OCI-LY7 (cell line): Measurements from ENCODE around the gene ITGB6. TPM values are rescaled to one million over a fixed set of nuclear protein-coding genes. Genes with fewer than 3 reads are reported as not detected.

Experiments used
- BruUV-seq: library from RNA; stranded (reverse); fragments of 400-500 nt; replicated peaks from 2 replicates; lab custom pipeline; 2021; lab: Mats Ljungman, UMichigan
- CTCF ChIA-PET: fragments of 300-600 bp; sonication (Branson Sonifier 250); formaldehyde crosslinking; loops from one replicate; lab custom pipeline; 2022; ENCODE audit warnings: antibody characterized with exemption; ENCODE audit not compliant: unreplicated experiment; lab: Charles Lee
- POLR2A ChIA-PET: fragments of 300-600 bp; sonication (Branson Sonifier 250); formaldehyde crosslinking; loops from one replicate; lab custom pipeline; 2022; ENCODE audit warnings: antibody characterized with exemption; lab: Charles Lee
- DNase-seq: peaks from one replicate; pipeline ENCODE4 v3.0.0-alpha.2; 2015; ENCODE audit warnings: low spot score
- H2AFZ ChIP-seq: fragments of 200-600 bp; sonication (generic), shearing (Covaris generic); 2 replicates; pipeline ENCODE4 v1.6.1; 2014; ENCODE audit warnings: mild to moderate bottlenecking, antibody characterized with exemption, low read length, moderate library complexity
- H3K27ac ChIP-seq: fragments of 200-600 bp; sonication (generic); 2 replicates; pipeline ENCODE4 v1.5.1; 2014; ENCODE audit warnings: mixed run types, low read depth, mild to moderate bottlenecking, moderate library complexity, low read length, inconsistent platforms; ENCODE audit not compliant: poor library complexity, severe bottlenecking
- H3K36me3 ChIP-seq: fragments of 200-600 bp; sonication (generic); 2 replicates; pipeline ENCODE4 v1.6.1; 2014; ENCODE audit warnings: mild to moderate bottlenecking, antibody characterized with exemption, low read length, moderate library complexity, mixed read lengths; ENCODE audit not compliant: insufficient read depth
- H3K4me1 ChIP-seq: fragments of 200-600 bp; sonication (generic); 2 replicates; pipeline ENCODE4 v1.5.1; 2014; ENCODE audit warnings: mild to moderate bottlenecking, low read length; ENCODE audit not compliant: insufficient read depth, poor library complexity, severe bottlenecking
- H3K4me2 ChIP-seq: fragments of 200-600 bp; sonication (generic); 2 replicates; pipeline ENCODE4 v1.6.1; 2014; ENCODE audit warnings: mild to moderate bottlenecking, low read length
- H3K4me3 ChIP-seq: fragments of 200-600 bp; sonication (generic); 2 replicates; pipeline ENCODE4 v1.5.1; 2014; ENCODE audit warnings: mild to moderate bottlenecking, low read depth, low read length; ENCODE audit not compliant: poor library complexity, severe bottlenecking
- H3K79me2 ChIP-seq: fragments of 200-600 bp; sonication (generic); 2 replicates; pipeline ENCODE4 v1.6.1; 2016; ENCODE audit warnings: low read depth, mild to moderate bottlenecking, low read length, moderate library complexity, mixed read lengths; ENCODE audit not compliant: insufficient read depth
- H3K9me2 ChIP-seq: fragments of 200-600 bp; sonication (generic); 2 replicates; pipeline ENCODE4 v1.6.1; 2016; ENCODE audit warnings: mild to moderate bottlenecking, low read length, mixed read lengths; ENCODE audit not compliant: insufficient read depth
- H3K9me3 ChIP-seq: fragments of 200-600 bp; sonication (generic); 2 replicates; pipeline ENCODE4 v1.6.1; 2014; ENCODE audit warnings: mild to moderate bottlenecking, mixed run types, low read length, mixed read lengths
- H4K20me1 ChIP-seq: fragments of 200-600 bp; sonication (generic); 2 replicates; pipeline ENCODE4 v1.6.1; 2014; ENCODE audit warnings: mild to moderate bottlenecking, antibody characterized with exemption, low read length, moderate library complexity, mixed read lengths; ENCODE audit not compliant: insufficient read depth
- CTCF ChIP-seq: fragments of 200-600 bp; sonication (generic); conservative IDR thresholded peaks from 2 replicates; pipeline ENCODE4 v1.5.1; 2014; ENCODE audit warnings: mild to moderate bottlenecking, antibody characterized with exemption, low read length, moderate library complexity, mixed read lengths
- EZH2phosphoT487 ChIP-seq: fragments of 200-600 bp; sonication (generic); IDR thresholded peaks from 2 replicates; pipeline ENCODE4 v1.6.1; 2018; ENCODE audit warnings: low read depth, borderline replicate concordance, mild to moderate bottlenecking, mixed run types, antibody characterized with exemption, low read length, moderate library complexity, mixed read lengths
- intact Hi-C: fragments of 100-400 bp; cut with micrococcal nuclease; formaldehyde crosslinking; loops from one replicate; pipeline ENCODE4 v1.10.0; 2022; ENCODE audit not compliant: unreplicated experiment
- total RNA-seq, 2 experiments: library from RNA; depleted of rRNA in 1 of 2; stranded (reverse); fragments of >200 nt in 1 of 2; shearing (Covaris generic) in 1 of 2; gene quantifications; 2 replicates each; pipeline ENCODE4 v1.2.3, GENCODE V29; 2014 to 2022

ITGB6 gene
- total RNA-seq, 2 experiments from 2014 or later: not detected

GRCh38 chr2:160214461-160215445 lies 14.7 kb upstream of the ITGB6 start:
- Histone ChIP-seq H3K36me3 (no peaks in the 10 kb centered on the region), H3K4me3 (no peak overlapping the region), H3K4me2 (no peak overlapping the region), H3K9me3 (no peaks in the 10 kb centered on the region), H4K20me1 (no peaks in the 10 kb centered on the region), H3K9me2 (no peaks in the 10 kb centered on the region), H2AFZ (no peak overlapping the region), H3K79me2 (no peaks in the 10 kb centered on the region), H3K27ac (no peak overlapping the region), H3K4me1 (no peaks in the 10 kb centered on the region)
- CTCF ChIA-PET: no interaction called here
- POLR2A ChIA-PET: no interaction called here
- BruUV-seq: no TSS peak
- intact Hi-C loops: loop anchor here (5.0 kb wide), 1 partner anchor 67 kb away; no protein-coding TSS in a partner anchor
- TF ChIP-seq CTCF: no peak
- TF ChIP-seq EZH2phosphoT487: no peak
- DNase-seq: no peak

- H3K4me3 ChIP-seq: no peak overlapping the region
- no peaks in the 10 kb centered on the region for H4K20me1 ChIP-seq
- TF ChIP-seq CTCF (no peak), EZH2phosphoT487 (no peak)
- BruUV-seq: no TSS peak
- no peak overlapping the region for H3K4me2 ChIP-seq
- H2AFZ ChIP-seq: no peak overlapping the region
- no peak overlapping the region for H3K27ac ChIP-seq
- no peaks in the 10 kb centered on the region for H3K4me1 ChIP-seq
- no peaks in the 10 kb centered on the region for H3K36me3 ChIP-seq
- no peaks in the 10 kb centered on the region for H3K9me3 ChIP-seq
- ChIA-PET CTCF (no interaction called here), POLR2A (no interaction called here)
- DNase-seq: no peak
- no peaks in the 10 kb centered on the region for H3K9me2 ChIP-seq
- H3K79me2 ChIP-seq: no peaks in the 10 kb centered on the region
- intact Hi-C loops: loop anchor here (5.0 kb wide), 1 partner anchor 66 kb away; no protein-coding TSS in a partner anchor
Measured at GRCh38 chr2:160213511-160213910, 13.4 kb upstream of the ITGB6 start.
